ENCODE data around the gene TP53I13. TPM values are rescaled to one million over a fixed set of nuclear protein-coding genes. Genes with fewer than 3 reads are reported as not detected.
A peak's percentile ranks its signal among the peaks of the same experiment; 100 is the strongest.

The TP53I13 gene
- total RNA-seq, 1 experiment from 2014 or later, result 64.1 TPM

DNA sequence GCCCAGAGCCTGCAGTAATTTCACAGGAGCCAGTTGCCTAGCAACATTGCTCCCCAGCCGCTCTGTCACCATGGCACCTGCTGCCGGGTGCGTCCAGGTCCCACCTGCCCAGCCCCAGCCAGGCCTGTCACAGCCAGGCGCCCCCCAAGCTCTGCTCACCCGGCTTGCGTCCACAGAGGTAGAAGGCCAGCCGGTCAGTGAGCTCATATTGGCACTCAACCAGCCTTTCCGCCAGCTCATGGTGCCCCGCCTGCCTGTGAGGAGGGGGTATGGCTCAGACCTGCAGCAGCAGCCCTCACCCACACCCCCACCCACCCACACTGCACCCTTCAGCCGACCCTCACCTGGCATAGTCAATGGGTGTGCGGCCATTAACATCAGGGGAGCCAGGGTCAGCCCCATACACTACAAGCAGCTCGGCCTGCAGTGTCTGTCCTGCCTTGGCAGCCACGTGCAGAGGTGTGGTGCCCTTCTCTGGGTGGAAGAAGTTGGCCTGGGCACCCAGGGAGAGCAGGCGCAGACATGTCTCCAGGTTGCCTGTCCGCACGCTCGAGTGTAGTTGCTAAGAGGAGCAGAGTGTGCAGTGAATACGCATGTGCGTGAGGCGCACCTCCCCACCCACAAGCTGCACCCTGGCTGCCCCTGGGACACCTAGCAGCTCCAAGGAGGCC lies 13.2 kb downstream of the TP53I13 start:
- no peak for DNase-seq (ENCODE audit: low spot score)

DNA sequence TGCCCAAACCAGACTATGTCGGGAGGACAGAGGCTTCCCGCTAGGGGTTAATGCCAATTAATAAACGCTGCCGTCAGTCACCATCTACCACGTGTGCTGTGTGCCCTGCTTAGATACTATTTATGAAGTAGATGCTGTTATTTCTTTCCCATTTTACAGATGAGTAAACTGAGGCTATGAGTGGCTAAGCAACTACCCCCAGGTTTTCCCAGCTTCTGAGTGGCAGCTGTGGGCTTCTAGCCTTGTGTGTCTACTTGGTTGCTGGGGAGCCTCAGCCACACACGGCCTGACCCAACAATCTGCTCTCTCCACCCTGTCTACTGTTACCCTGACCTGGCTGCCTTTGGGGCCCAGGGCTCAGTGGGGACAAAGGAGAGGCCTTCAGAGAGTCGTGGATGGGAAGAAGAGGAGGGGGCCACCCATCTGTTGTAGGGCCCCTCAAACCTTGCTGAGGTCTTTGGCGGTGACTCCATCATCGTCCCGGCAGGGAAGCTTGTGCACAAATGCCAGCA lies 13.8 kb downstream of the TP53I13 start:
- DNase-seq (ENCODE audit: low spot score), result no peak

- DNase-seq (ENCODE audit: low spot score), result no peak
Measured at GRCh38 chr17:29582772-29583171, 14.3 kb downstream of the TP53I13 start.

- no peak for DNase-seq (ENCODE audit: low spot score)
Measured at GRCh38 chr17:29583324-29584248, 15.1 kb downstream of the TP53I13 start.

- DNase-seq (ENCODE audit: low spot score), result no peak
Measured at GRCh38 chr17:29584452-29585079, 16.1 kb downstream of the TP53I13 start.

GRCh38 chr17:29585080-29585751 lies 16.7 kb downstream of the TP53I13 start:
- peak; percentile 67 for DNase-seq (ENCODE audit: low spot score)

DNA sequence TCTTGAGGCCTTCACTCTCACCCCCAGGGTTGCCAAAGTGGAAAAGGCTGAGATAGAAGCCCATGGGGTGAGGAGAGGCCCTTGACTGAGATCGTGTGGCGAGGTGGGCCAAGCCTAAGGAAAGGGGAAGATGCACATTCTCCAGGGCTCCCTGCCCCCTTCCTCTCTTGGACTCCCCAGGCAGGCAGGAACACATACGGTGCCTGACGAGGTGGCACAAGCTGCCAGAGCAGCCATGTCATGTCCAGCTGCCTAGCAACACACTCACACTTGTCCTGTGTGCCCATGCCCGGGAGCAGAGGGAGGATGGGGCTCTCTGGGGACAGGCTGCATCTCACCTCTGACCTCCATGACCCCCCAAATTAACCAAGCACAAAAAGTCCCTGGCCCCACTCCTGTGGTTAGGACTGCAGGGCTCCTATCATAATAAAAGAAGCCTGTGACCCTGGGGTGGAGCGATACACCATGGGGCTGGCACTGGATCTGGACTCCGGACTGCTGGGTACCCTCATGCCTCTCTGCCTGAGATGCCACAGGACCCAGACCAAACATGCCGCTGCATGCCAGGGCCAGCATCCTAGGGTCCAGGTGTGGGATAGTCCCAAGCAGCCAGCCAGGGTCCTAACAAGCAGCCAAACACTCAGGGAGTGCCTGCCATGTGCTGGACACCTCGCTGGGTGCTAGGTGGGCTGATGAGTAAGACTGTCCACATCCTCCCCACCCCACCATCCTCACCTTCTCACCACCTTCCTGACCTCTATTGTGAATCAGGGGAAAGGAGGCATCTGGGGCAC lies 18.4 kb downstream of the TP53I13 start:
- DNase-seq (ENCODE audit: low spot score), result no peak

- DNase-seq (ENCODE audit: low spot score), result no peak
Measured at GRCh38 chr17:29587591-29587990, 19.1 kb downstream of the TP53I13 start.

DNA sequence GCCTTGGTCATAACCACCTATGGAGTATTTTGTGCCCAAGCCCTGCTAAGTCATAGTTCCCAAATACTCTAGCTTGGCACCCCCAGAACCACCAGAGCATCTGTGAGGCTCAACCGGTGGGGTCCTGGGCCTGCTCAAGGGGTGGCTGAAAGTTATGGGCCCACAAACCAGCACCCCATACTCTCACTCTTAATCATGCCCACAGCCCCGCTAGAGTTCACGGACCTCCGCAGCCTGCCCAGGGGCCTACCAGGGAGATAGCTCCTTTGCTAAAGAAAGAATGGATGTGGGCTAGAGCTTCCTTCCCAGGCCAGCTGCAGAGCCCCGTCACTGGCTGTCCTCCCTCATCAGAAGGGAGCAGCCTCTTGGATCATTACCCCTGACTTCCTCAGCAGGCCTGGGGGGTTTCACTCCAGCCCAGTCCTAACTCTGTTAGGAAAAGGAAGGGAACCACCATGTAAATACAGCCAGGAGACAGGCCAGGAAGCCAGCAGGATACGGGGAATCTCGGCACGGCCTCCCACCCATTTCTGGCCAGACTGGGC lies 19.6 kb downstream of the TP53I13 start:
- DNase-seq (ENCODE audit: low spot score), result no peak

GRCh38 chr17:29588562-29589411 lies 20.3 kb downstream of the TP53I13 start:
- no peak for DNase-seq (ENCODE audit: low spot score)

GRCh38 chr17:29589524-29590410 lies 21.3 kb downstream of the TP53I13 start, which contains the start of gene GIT1:
Gene GIT1 (minus strand): TSS chr17:29589648. CDS start chr17:29589378, 270 bp downstream.
- peak; percentile 63 for DNase-seq (ENCODE audit: low spot score)

GRCh38 chr17:29590411-29591145 lies 22.1 kb downstream of the TP53I13 start:
- peak; percentile 67 for DNase-seq (ENCODE audit: low spot score)

DNA sequence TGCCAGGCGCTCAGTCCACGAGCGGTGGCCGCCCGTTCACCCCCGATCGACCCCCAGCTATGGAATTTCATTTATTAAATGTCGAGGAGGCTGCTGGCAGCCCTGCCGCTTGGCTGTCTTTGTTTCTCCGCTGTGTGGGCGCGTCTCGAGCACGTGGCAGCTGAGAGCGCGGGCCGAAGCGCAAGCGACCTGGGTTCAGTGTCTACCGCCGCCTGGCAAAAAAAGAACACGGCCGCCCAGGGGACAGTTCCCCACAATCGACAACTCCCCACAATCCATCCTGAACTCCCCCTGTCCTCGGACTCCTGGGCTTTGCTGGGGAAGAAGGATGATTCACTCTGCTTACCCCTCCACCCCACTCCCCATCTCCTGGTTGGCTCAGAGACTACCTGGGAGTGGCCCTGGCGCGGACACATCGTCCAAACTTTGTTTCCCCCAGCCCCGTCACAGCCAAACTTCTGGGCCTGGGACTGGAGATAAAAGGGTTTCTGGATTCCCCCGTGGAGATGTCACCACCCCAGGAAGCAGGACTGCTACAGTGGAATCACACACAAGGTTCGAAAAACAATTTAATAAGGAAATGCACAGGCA lies 22.7 kb downstream of the TP53I13 start:
- DNase-seq (ENCODE audit: low spot score), result peak; percentile 82

GRCh38 chr17:29591737-29592608 lies 23.5 kb downstream of the TP53I13 start:
- DNase-seq (ENCODE audit: low spot score), result peak; percentile 85

DNA sequence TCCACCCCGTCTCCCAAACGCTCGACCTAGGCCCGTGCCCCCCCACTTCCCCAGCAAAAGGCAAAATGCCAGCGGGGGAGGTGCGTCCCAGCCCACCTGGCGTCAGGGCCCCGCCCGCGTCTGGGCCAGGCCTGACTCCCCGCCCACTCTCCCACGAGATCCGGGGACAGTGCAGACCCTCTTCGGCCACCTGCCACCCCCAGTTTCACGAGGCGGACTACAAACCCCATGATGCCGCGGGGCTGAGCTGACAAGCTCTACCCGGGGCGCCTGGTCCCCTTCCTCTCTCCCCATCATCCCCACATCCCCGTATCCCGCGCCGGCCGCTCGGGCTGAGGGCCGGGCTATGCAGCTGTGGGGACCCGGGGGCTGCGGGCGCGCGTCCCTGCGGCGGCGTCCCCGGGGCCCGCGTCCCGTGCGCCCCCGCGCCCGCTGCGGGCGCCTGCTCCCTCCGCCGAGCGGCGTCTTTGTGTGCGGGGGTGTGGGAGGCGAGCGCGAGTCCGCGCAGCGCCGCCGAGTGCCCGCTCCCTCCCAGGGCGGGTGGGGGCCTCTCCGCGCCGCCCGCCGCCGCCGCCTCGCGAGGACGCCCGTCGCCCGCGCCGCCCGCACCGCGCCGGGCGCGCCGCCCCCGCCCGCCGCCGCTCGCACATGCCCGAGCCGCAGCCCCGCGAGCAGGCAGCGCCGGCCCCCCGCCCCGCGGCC lies 24.5 kb downstream of the TP53I13 start, which contains the start of gene ANKRD13B:
ANKRD13B (plus strand) TSS at position 283 of the 702 bp plus-strand sequence. CDS start 490 bp downstream, outside the sequence.
- DNase-seq (ENCODE audit: low spot score), result no peak

Measured in A172 (cell line).